Stimulated activated CD8-positive, alpha-beta memory T cell treated with anti-CD3 and anti-CD28 coated beads, Interleukin-2, amount 100 ng/mL, for 1 hour (primary cell): ENCODE measurements around the gene C19orf25.

ENCODE experiments used
- DNase-seq, 2 donors: peaks; one replicate each; pipeline ENCODE4 v3.0.0-alpha.2; 2020; ENCODE audit warnings: low read depth in 2 of 2

C19orf25 gene

DNA sequence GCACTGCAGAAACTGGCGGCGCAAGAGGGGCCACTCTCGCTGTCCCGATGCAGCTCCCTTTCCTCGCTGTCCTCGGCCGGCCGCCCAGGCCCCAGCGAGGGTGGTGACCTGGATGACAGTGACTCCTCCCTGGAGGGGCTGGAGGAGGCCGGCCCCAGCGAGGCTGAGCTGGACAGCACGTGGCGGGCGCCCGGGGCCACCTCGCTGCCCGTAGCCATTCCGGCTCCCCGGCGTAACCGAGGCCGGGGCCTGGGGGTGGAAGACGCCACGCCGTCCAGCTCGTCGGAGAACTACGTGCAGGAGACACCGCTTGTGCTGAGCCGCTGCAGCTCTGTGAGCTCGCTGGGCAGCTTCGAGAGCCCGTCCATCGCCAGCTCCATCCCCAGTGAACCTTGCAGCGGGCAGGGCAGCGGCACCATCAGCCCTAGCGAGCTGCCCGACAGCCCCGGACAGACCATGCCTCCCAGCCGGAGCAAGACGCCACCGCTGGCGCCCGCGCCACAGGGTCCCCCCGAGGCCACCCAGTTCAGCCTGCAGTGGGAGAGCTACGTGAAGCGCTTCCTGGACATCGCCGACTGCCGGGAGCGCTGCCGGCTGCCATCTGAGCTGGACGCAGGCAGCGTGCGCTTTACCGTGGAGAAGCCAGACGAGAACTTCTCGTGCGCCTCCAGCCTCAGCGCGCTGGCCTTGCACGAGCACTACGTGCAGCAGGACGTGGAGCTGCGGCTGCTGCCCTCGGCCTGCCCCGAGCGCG is 12.4 kb downstream of the C19orf25 start:
- no peak for DNase-seq

DNA sequence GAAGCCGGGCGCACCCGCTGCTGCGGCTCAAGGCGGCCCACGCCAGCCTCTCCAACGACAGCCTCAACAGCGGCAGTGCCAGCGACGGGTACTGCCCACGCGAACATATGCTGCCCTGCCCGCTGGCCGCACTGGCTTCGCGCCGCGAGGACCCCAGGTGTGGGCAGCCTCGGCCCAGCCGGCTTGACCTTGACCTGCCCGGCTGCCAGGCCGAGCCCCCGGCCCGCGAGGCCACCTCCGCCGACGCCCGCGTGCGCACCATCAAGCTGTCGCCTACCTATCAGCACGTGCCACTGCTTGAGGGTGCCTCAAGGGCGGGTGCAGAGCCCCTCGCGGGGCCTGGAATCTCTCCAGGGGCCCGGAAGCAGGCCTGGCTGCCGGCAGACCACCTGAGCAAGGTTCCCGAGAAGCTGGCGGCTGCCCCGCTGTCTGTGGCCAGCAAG is 13.0 kb downstream of the C19orf25 start:
- no peak for DNase-seq

DNA sequence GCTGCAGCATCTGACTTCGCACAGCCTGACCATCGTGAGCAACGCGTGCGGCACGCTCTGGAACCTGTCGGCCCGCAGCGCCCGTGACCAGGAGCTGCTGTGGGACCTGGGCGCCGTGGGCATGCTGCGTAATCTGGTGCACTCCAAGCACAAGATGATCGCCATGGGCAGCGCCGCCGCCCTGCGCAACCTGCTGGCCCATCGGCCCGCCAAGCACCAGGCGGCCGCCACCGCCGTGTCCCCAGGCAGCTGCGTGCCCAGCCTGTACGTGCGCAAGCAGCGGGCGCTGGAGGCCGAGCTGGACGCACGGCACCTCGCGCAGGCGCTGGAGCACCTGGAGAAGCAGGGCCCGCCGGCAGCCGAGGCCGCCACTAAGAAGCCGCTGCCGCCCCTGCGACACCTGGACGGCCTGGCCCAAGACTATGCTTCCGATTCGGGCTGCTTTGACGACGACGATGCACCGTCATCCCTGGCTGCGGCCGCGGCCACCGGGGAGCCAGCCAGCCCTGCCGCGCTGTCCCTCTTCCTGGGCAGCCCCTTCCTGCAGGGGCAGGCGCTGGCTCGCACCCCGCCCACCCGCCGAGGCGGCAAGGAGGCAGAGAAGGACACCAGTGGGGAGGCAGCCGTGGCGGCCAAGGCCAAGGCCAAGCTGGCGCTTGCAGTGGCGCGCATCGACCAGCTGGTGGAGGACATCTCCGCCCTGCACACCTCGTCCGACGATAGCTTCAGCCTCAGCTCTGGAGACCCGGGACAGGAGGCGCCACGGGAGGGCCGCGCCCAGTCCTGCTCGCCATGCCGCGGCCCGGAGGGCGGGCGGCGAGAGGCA is 13.6 kb downstream of the C19orf25 start:
- no peak for DNase-seq

DNA sequence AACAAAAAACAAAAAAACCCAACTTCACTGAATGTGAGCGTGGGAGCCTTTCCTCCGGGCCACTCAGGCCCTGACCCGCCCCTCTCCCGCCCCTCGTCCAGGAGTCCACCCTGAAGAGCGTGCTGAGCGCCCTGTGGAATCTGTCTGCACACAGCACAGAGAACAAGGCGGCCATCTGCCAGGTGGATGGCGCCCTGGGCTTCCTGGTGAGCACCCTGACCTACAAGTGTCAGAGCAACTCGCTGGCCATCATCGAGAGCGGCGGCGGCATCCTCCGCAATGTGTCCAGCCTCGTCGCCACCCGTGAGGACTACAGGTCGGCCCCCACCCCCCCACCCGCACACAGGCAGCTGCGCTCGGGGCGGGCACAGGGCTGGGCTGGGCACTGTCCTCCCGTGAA is 17.2 kb downstream of the C19orf25 start:
- no peak for DNase-seq

DNA sequence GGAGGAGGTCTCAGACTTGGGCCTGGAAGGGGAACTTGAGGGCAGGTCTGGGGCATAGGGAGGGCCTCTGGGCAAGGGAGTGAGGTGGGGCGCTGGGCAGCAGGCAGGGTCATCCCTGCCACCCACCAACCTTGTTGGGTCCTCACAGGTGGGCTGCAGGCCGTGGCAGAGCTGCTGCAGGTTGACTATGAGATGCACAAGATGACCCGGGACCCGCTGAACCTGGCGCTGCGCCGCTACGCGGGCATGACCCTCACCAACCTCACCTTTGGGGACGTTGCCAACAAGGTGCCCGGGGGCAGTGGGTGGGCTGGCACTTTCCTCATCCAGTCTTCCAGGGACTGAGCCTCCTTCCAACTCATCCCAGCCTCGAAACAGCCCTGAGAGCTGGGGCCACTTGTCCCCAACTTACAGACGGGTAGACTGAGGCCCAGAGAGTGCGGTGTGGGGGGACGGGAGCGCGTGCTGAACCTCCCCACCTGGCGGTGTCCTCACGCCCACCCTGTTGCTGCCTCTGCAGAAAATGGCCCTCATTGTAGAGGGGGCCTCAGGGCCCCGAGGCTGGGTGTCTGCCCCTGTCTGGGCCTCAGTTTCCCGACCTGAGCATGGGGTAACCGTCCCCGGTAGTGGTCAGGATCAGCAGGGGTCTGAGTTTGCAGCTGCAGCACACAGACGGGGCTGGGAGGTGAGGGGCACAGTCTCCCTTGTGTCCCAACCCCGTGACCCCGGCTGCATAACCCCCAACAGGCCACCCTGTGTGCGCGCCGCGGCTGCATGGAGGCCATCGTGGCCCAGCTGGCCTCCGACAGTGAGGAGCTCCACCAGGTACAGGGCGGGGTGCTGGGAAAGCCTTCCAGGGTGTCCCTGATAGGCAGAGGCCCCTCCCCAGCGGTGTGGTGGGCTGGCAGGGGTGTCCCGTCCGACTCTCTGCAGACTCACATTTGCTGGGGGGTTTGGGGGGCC is 18.7 kb downstream of the C19orf25 start:
- DNase-seq: no peak

DNA sequence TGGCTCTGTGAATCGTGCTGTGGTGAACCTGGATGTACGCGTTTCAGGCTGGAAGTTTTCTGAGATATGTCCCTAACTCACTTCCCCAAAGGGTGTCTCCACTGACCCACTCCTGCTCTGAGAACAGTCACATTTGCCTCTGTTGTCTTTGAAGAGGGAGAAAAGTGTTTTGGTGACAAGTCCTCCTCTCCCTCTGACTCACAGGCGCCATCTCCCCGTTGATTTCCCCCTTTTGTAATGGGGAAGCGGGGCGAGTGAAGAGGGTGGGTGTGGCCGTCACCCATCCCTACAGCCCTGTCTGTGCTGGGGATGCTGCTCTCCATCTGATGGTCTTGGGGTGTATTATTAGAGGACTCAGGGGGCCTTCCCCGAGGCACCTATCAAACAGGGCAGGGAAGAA is 19.5 kb downstream of the C19orf25 start:
- DNase-seq: no peak

DNA sequence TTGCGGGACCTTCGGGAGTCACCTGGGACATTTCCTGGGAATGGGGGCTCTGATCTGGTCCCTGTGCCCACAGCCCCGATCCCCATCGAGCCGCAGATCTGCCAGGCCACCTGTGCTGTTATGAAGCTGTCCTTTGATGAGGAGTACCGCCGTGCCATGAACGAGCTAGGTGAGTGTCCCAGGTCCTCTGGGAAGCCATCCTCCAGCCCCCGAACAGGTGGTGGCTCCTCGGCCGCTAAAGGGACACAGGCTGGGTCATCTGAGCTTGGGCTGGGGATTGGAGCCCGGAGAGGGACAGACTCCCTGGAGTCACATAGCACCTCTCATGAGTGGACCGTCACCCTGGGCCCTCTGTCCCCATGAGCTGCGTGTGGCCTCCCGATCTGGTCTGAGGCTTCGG is 21.1 kb downstream of the C19orf25 start:
- DNase-seq: no peak

DNA sequence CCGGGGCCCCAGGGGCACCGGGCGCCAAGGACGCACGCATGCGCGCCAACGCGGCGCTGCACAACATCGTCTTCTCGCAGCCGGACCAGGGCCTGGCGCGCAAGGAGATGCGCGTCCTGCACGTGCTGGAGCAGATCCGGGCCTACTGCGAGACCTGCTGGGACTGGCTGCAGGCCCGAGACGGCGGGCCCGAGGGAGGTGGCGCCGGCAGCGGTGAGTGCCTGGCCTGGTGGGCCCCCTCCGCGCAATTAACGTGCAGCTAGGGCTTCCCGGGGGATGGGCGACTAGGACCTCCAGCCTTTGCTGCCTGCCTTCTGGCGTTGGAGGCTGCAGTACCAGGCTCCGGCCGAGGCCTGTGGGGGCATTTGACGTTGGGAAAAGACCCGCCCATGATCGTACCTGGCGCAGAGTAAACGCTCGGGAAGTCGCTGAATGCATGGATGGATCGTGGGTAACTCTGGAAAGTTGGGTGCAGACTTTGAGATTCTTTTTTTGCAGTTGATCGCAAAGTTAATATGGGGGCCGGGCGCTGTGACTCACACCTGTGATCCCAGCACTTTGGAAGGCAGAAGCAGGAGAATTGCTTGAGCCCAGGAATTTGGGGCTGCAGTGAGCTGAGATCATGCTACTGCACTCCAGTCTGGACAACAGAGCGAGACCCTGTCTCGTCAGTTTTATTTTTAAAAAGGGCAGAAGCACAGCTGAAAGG is 21.8 kb downstream of the C19orf25 start:
- DNase-seq: no peak

DNA sequence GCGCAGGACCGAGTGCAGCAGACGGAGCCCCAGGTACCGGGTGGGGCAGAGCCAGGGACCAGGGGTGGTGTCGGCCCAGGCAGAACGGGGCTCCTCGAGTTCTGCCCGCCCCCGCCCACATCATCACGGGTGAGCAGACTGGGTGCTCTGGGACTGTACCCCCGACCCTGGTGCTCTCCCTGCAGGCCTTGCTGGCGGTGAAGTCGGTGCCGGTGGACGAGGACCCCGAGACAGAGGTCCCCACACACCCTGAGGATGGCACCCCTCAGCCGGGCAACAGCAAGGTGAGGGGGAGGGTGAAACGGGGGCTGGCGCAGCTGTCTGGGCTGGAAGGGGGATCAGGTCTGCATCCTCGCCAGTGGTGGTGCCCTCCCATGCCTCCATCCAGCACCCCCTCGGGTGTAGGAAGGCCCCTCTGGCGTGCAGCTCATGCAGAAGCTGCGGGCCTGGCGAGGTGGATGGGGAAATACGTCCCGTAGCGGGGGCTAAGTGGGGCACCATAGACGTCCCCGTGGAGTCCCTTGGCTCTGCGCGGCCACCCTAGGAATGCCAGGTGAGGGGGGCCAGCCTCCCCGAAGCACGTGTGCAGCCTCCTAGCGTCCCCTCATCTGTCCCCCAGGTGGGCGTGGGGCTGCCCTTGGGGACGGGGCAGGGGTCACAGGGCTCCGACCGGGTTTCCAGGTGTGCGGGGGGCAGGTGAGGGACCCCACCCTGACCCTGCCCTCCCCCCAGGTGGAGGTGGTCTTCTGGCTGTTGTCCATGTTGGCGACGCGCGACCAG is 22.7 kb downstream of the C19orf25 start:
- DNase-seq: no peak

DNA sequence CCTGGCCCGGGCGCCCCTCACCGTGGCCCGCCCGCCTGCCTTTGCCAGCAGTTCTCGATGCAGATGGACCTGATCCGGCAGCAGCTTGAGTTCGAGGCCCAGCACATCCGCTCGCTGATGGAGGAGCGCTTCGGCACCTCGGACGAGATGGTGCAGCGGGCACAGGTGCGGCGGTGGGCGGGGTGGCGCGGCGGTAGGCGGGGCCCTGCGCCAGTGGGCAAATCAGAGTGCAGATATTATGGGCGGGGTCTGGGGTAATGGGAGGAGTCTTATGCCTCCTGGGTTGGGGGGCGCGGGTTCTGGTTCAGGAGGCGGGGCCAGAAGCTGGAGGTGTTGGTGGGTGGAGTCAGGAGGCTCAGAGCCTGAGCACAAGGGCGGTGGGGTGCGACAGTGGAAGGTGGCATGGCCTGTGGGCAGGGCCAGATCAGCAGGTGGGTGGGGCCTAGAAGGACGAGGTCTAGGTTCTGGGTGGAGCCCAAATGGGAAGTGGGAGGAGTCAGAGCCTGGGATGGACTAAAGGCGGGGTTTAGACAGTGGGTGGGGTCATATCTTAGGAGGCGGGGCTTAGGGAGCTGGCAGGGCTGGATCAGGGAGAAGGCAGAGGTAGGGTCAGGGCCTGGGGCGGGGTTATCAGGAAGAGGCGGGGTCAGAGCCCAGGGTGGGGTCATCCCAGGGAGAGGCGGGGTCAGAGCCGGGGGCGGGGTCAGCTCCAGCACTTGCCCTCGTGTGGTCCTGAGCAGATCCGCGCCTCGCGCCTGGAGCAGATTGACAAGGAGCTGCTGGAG is 23.5 kb downstream of the C19orf25 start:
- DNase-seq: no peak

DNA sequence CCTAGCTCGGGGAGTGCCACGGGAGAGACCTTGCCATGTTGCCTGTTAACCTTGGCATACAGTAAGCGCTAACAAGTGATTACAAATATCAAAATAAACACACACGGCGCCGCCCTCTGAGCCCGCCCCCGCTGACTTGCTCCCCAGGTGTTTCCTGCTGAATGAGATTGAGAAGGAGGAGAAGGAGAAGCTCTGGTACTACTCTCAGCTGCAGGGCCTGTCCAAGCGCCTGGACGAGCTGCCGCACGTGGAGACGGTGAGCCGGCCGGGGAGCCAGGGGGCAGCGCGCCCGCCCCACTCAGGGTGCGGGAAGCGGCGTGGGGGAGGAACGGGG is 24.0 kb downstream of the C19orf25 start:
- no peak for DNase-seq

DNA sequence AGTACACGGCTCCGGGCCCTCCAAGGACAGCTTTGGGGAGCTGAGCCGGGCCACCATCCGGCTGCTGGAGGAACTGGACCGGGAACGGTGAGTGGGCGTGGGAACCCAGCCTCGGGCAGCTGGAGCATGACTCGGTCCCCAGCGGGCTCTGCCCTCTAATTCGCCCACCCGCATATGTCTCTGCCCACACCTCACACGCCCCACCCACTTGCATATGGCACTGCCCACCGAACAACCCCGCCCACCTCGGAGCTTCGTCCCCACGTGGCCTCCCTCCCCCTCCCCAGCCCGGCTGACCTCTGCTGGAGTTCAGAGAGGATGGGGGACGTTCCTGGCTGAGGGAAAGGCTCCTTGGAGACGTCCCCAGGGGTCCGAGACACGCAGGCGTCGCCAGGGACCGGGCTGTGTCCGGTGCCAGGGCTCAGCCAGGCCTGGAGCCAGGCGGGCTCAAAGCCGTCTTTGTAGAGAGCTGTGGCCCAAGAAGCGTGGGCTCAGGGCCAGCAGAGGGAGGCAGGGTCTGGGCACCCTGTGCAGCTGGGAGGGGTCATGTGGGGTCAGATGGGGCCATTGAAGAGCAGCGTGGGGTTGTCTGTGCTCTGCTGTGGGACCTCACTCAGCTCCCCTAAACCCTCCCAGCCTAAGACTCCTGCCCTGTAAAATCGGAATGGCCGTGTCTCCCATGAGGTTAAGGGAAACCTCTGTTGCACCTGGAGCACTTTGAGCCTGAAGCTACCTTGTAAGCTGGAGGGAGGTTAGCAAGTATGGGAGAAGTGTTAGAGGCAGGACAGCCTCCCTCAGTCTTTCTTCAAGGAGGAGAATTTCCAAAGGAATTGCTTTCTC is 25.3 kb downstream of the C19orf25 start:
- DNase-seq: no peak

DNA sequence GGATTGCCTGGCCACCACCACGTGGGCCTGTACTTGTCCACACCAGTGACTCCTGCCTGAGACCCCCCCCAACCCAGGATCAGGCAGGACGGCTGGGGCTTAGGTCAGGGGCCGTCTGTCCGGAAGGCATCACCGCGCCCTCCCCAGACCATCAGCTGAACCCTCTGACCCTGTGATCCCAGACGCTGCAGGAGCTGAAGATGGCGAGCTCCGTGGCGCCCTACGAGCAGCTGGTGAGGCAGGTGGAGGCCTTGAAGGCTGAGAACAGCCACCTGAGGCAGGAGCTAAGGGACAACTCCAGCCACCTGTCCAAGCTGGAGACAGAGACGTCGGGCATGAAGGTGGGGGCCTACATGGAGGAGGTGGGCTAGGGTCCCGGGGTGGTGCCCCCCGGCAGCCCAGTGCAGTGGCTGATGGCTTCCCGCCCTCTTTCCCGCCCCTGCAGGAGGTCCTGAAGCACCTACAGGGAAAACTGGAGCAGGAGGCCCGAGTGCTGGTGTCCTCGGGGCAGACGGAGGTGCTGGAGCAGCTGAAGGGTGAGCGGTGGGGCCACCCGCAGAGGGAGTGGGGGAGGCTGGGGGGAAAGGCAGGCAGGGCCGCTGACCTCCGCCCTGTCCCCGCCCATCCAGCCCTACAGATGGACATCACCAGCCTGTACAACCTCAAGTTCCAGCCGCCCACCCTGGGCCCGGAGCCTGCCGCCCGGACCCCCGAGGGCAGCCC is 26.1 kb downstream of the C19orf25 start:
- no peak for DNase-seq

DNA sequence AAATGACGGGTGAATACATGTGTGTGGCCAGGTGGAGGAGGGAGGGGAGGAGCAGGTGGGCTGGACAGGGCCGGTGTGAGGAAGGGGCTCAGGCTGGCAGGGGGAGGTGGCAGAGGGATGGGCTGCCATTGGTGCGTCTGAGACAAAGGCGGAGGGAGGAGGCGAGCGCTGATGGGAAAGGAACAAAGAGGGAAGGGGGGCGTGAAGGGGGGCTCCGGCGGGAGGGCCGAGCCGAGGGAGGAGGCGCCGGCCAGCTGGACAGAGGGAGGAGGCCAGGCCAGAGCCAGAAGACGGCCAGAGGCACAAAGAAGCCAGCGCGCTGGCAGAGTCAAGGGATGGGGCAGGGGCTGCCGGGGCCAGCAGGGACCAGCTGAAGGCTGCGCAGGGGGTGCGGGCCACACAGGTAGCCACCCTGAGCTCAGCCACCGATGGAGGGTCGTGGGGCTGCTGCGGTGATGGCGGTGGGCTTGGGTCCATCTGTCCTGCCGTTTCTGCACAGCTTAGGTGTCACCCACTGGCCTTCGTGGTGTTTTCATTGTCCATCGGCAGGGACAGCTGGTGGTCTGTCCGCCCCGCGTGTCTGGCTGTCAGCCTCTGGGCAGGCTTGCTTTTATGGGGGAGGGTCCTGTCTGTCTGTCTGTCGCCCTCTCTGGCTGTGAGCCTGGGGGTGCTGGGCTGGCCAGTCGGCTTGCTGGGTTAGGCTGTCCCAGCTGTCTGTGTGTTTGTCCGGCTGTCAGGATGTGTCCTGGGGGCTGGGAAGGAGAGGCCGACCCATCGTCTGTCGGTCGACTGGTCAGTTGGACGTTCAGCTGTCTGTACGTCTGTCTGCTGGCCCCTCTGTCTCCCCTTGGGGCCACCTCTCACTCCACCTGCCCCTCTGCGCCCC is 26.9 kb downstream of the C19orf25 start:
- no peak for DNase-seq

DNA sequence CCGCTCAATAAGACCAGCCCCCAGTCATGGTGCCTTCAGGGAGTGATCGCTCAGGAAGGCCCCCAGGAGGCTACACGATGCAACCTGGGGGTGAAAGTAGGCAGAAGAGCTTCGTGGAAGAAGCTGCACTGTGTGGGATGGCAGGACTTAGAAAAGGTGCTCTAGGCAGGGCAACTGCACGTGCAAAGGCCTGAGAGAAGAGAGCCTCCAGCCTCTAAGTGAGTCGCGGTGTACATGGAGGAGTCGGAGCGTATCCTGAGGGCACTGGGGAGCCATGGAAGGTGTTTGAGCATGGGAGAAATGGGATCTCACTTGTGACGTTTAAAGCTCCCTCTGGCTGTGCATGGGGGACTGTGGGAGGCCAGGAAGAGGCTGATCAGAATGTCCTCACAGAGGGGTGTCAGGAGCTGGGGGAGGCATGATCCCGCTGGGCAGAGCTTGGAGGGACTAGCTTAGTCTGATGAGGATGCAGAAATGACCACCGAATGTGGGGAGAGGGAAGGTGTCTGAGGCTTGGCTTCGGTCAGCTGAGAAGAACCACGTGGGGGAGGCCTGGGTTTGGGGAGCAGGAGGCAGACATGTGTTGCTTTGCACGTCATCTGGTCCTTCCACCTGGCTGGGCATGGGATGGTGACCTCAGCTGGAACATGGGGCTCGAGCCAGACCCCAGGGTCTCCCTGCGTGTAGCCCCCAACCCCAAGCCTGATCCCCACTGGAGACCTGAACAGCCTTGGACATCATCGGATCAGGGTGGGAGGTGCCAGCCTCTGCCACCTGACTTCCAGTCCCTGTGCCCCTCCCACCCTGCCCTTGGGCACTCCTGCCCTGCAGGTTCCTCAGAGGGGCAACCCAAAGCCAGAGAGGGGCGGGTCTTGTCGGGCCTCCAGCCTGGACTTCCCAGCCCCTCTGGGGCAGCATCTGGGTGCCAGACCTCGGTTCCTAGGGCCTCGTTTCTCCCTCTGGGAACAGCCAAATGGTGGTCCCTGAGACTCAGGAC is 28.0 kb downstream of the C19orf25 start:
- no peak for DNase-seq
